Pons (tissue), 1 donor: Measurements from ENCODE around the gene ADAMTSL1.
A peak's percentile ranks its signal among the peaks of the same experiment; 100 is the strongest.

Experiments
- DNase-seq: peaks from one replicate; pipeline ENCODE4 v3.0.0-alpha.2; 2016; ENCODE audit warnings: low spot score

ADAMTSL1 gene

GRCh38 chr9:18473652-18474279, at the start of gene ADAMTSL1:
Gene ADAMTSL1 (plus strand): TSS chr9:18474153. CDS start chr9:18474233, 80 bp downstream.
- DNase-seq: peak; percentile 45

- no peak for DNase-seq
Measured at GRCh38 chr9:18427691-18428090, 46.3 kb upstream of the ADAMTSL1 start.

GRCh38 chr9:18428661-18429060, 45.3 kb upstream of the ADAMTSL1 start:
- no peak for DNase-seq

GRCh38 chr9:18429070-18429469, 44.9 kb upstream of the ADAMTSL1 start:
- DNase-seq: no peak

GRCh38 chr9:18433620-18434019, 40.3 kb upstream of the ADAMTSL1 start:
- no peak for DNase-seq

GRCh38 chr9:18437315-18438201, 36.4 kb upstream of the ADAMTSL1 start:
- no peak for DNase-seq

GRCh38 chr9:18438300-18438925, 35.5 kb upstream of the ADAMTSL1 start:
- peak; percentile 39 for DNase-seq

- no peak for DNase-seq
Measured at GRCh38 chr9:18438951-18439350, 35.0 kb upstream of the ADAMTSL1 start.

- DNase-seq: no peak
Measured at GRCh38 chr9:18441261-18441660, 32.7 kb upstream of the ADAMTSL1 start.

- DNase-seq: peak; percentile 82
Measured at GRCh38 chr9:18442629-18443491, 31.1 kb upstream of the ADAMTSL1 start.

- peak; percentile 39 for DNase-seq
Measured at GRCh38 chr9:18447131-18447530, 26.8 kb upstream of the ADAMTSL1 start.

- no peak for DNase-seq
Measured at GRCh38 chr9:18447541-18447940, 26.4 kb upstream of the ADAMTSL1 start.

- DNase-seq: no peak
Measured at GRCh38 chr9:18448101-18448500, 25.9 kb upstream of the ADAMTSL1 start.

GRCh38 chr9:18451406-18451805, 22.5 kb upstream of the ADAMTSL1 start:
- no peak for DNase-seq

- DNase-seq: no peak
Measured at GRCh38 chr9:18452276-18452675, 21.7 kb upstream of the ADAMTSL1 start.

- DNase-seq: no peak
Measured at GRCh38 chr9:18456624-18457237, 17.2 kb upstream of the ADAMTSL1 start.

GRCh38 chr9:18457510-18457909, 16.4 kb upstream of the ADAMTSL1 start:
- DNase-seq: no peak

GRCh38 chr9:18459962-18460584, 13.9 kb upstream of the ADAMTSL1 start:
- no peak for DNase-seq

- no peak for DNase-seq
Measured at GRCh38 chr9:18461496-18461895, 12.5 kb upstream of the ADAMTSL1 start.

- no peak for DNase-seq
Measured at GRCh38 chr9:18463991-18464390, 10.0 kb upstream of the ADAMTSL1 start.

GRCh38 chr9:18466101-18466500, 7.9 kb upstream of the ADAMTSL1 start:
- no peak for DNase-seq
